AG20443 (cell line): ENCODE measurements around the gene AKAP7.

ENCODE experiments used
- DNase-seq: peaks from one replicate; pipeline ENCODE4 v3.0.0; 2012; ENCODE audit warnings: low spot score, mixed read lengths

Gene AKAP7

GRCh38 chr6:131199568-131200272, 64.5 kb downstream of the AKAP7 start:
- peak; percentile 80 for DNase-seq

GRCh38 chr6:131205481-131206244, 70.4 kb downstream of the AKAP7 start:
- no peak for DNase-seq

GRCh38 chr6:131206463-131207251, 71.4 kb downstream of the AKAP7 start:
- no peak for DNase-seq

GRCh38 chr6:131208787-131209186, 73.5 kb downstream of the AKAP7 start:
- DNase-seq, result no peak

GRCh38 chr6:131210469-131210868, 75.2 kb downstream of the AKAP7 start:
- DNase-seq, result peak; percentile 45

GRCh38 chr6:131212024-131212423, 76.8 kb downstream of the AKAP7 start:
- DNase-seq, result no peak

GRCh38 chr6:131212913-131213312, 77.6 kb downstream of the AKAP7 start:
- no peak for DNase-seq

GRCh38 chr6:131213501-131213990, 78.3 kb downstream of the AKAP7 start:
- DNase-seq, result peak; percentile 22

GRCh38 chr6:131215219-131215618, 80.0 kb downstream of the AKAP7 start:
- DNase-seq, result no peak

- no peak for DNase-seq
These were observed 81.0 kb downstream of the AKAP7 start for GRCh38 chr6:131216246-131216645.

GRCh38 chr6:131222773-131223172, 87.5 kb downstream of the AKAP7 start:
- DNase-seq, result no peak

- no peak for DNase-seq
These were observed 88.1 kb downstream of the AKAP7 start for GRCh38 chr6:131223416-131223815.

- DNase-seq, result no peak
These were observed 89.9 kb downstream of the AKAP7 start for GRCh38 chr6:131225127-131225526.

- no peak for DNase-seq
These were observed 90.7 kb downstream of the AKAP7 start for GRCh38 chr6:131225959-131226358.

GRCh38 chr6:131226459-131227157, 91.3 kb downstream of the AKAP7 start:
- DNase-seq, result no peak

- no peak for DNase-seq
These were observed 91.9 kb downstream of the AKAP7 start for GRCh38 chr6:131227158-131227543.

- peak; percentile 23 for DNase-seq
These were observed 95.8 kb downstream of the AKAP7 start for GRCh38 chr6:131231103-131231502.

GRCh38 chr6:131231891-131232290, 96.6 kb downstream of the AKAP7 start:
- DNase-seq, result no peak

GRCh38 chr6:131244942-131245341, 109.7 kb downstream of the AKAP7 start:
- no peak for DNase-seq

- peak; percentile 66 for DNase-seq
These were observed 114.9 kb downstream of the AKAP7 start for GRCh38 chr6:131250122-131250521.

- no peak for DNase-seq
These were observed 115.7 kb downstream of the AKAP7 start for GRCh38 chr6:131250936-131251335.
